ELR (cell line): ENCODE data around the gene SATB1.

Source experiments
- DNase-seq: peaks from one replicate; pipeline ENCODE4 v3.0.0-alpha.2; 2015; ENCODE audit warnings: low read depth

The SATB1 gene

GRCh38 chr3:18401300-18401961, 23.7 kb downstream of the SATB1 start:
- no peak for DNase-seq

DNA sequence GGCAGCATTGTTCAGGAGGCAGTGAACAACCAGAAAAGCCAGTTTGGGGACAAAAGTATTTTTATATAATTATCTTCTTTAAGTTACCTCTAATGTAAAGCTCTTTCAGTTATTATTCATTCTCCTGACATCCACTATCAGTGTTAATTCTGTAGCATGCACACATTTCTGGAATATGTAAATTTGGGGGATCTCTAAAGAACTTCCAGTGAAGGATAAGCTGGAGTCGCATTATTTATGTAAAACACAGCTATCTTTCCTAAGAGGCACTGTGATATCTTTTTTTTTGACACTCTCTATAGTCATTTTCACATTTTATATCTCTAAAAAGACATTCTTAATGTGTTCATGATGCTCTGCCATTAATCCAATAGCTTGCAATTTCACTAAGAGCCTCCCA, 26.7 kb downstream of the SATB1 start:
- DNase-seq: no peak

- DNase-seq: no peak
These were observed 28.7 kb downstream of the SATB1 start for GRCh38 chr3:18396428-18396827.

DNA sequence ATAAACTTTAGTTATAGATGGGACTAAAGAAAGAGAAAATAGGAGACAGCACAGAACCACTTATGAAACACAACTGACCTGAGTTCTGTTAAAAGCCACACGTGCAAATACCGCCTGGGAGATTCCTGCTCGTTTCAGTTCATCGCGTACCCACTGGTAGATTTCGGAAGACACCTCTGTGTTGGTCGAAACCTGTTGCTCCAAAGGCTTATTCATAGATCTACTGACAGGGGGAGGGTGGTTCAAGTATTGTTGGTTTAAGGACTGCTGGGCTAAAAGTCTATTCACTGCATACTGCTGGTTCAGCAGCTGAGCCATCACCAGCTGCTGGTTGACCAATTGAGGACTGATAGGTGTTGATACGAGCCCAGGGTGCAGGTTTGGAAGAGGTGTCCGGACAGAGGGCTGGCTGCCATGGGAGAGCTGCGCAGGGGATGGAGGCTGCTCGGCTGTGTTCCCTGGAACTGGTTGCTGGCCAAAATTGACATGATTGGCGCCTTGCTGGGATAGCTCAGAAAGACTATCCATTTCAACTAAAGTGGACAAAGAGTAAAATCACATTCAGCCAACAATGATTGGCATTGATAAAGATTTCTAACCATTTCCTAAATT, 30.6 kb downstream of the SATB1 start:
- no peak for DNase-seq

DNA sequence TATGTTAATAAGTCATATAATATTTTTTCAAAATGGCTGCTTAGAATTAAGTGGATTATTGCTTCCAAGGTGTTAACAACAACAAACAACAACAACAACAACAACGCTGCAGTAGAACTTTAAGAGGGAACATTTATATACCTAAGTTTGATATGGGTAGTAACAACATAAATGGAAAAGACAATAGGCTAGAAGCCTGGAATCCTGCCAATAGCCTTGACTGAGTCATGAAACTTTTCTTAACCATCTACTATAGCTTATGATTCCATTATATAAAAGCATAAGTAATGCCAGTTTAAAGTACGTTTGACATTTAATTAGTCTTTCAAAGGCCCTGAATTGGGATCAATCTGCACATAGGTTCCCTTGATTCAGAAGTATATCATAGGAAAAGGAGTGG, 31.2 kb downstream of the SATB1 start:
- peak; percentile 42 for DNase-seq

DNA sequence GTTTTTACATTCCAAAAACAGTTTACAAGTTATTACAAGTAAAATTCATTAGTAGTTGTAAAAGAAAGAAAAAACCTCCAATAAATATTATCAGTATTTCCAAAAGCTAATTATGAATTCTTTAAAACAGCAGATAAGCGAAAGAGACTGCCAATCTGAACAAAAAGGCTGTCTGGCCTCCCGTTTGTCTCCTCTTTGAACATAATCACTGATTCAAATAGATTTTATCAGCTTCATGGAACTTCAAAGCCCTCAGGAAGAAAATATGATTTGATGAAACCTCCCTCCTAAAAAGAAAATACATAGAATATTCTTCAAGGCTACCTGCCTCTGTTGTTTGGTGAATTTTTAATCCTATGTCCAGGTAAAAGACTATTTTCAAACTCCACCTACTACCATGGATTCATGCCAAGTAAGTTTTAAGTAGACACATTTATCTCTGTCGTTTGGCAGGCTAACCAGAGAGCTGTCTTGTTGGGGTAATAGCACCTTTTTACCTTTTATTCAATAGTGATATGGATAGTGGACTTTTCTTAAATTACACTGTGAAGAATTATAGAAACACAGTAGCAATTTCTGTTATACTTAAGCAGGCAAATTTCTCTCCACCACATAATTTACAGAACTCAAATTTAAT, 35.0 kb downstream of the SATB1 start:
- DNase-seq: no peak

- DNase-seq: peak; percentile 36
These were observed 35.9 kb downstream of the SATB1 start for GRCh38 chr3:18389108-18389733.

DNA sequence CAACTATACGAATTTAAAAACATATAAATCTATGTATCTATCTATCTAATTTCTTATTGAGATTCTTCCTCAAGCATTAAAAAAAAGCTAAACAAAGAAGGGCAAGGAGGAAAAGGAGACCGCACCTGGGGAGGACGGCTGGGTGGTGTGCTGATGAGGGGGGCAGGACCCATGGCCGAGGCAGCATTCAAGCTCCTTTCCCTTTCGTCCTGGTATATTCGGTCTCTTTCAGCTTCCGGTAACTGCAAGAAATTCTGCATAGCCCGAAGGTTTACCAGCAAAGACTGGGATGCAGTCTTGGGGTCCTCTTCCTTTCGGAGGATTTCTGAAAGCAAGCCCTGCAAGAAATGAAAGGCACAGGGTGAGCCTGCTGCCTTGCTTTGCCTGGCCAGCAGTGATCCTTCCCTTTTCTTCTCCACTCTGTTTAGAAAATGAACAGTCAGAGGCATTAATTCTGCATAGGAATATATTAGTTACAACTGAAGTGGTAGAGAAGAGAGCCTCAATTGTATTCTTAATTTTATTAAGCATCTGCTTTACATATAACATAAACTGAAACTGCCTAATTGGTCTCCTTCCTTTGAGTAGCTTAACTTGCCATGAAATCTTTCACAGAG, 38.8 kb downstream of the SATB1 start:
- DNase-seq: no peak

DNA sequence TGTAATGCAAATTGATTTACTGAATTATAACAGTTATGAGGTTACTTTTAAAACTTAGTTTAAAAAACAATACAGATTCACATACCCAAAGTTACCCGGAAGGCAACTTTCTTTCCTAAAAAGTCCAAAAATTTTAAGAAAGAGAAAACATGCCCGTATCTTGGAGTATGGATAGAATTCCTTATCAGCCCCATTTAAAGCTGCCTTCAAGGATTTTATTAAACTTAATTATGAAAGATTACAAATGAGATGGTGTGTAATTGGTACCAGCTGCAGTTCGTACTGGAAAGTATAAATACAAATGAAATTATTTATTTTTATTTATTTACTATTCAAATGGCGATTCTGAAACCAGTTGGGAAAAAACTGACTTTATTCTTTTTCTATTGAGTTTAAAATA, 39.4 kb downstream of the SATB1 start:
- DNase-seq: no peak

DNA sequence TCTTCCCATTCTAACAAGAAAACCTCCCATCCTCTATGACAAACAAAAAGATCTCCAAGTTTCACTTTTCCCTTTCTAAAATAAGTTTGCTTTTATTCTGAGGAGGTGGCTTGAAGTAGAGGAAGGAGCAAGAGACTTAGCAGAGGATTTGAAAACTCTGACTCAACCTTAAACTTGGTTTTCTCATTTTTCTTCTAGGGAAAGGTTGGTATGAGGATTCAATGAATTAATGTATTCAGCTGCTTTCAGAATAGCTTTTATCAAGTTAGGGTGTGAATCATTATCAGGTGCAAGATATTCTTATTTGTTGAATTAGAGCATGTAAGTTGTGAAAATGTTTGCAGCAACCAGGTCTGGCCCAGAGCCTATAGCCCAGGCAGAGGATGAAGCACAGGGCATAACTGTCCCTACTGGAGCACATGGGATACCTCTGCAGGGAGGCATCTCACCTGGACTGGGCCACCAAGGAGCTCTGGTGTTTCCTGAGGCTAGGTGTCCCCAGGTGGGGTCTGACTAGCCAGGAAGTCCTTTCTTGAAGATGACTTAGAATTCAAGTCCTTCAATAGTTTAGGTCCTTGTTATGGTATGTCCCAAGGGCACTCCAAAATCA, 42.3 kb downstream of the SATB1 start:
- no peak for DNase-seq

GRCh38 chr3:18379647-18380046, 45.5 kb downstream of the SATB1 start:
- no peak for DNase-seq

- DNase-seq: no peak
These were observed 46.9 kb downstream of the SATB1 start for GRCh38 chr3:18378218-18378617.

DNA sequence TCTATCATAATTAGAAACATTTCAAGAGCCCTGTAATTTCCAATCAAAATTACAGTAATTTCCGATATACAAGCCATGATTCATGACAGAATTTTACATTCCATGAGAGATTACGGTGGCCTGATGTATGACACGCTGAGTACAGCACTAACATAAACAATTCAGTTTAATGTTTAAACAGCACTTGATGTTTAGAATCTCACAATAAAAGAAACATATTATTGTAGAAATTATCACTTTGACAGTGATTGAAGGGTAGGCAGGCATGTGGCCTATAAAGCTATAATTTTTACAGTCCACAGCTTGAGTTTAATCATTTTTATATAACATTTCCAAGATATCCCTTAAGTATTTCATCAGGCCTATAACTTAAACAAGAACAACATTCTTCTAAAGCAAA, 48.5 kb downstream of the SATB1 start:
- no peak for DNase-seq

DNA sequence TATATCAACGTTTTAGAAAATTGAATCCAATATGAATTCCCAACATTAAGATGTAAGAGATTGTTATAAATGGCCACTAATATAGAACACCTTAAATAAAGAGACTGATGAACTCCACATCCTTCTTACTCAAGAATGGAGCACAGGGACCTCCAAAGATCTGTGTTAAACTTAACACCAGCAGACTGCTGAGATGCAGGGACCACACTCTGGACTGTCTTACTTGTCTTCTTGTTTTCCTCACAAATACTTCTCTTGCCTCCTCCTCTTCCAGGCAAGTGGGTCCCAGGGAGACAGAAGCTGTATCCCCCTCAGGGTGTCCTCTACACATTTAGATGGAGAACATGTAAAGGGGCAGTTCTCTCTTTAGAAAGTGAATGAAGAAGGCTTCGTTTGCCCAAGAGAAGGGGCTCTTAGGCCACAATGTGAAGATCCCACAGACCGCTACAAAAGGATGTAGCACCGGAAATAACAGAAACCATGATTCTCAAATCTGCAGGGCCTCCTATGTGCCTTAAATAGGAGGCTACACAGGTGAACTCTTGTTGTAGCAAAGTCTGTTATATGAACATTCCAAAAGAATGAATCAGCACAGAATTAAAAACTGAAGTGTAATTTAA, 52.2 kb downstream of the SATB1 start:
- no peak for DNase-seq

DNA sequence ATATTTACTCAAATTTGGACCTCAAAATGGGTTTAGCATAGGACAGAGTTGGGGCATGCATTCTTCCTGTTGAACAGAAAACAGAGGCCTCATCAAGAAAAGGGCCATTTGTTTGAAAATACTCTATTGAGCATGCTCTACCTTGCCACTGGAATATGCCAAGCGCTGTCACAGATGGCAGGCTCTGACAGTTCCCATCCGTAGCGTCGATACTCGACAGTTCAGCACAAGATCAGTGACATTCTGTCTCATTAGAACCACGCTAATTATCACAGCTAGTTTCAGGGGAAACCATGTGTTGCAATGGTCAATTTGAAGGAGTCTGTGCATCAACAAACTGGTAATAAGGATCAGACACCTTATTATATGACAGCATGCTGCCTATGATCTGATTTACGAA, 54.5 kb downstream of the SATB1 start:
- no peak for DNase-seq

DNA sequence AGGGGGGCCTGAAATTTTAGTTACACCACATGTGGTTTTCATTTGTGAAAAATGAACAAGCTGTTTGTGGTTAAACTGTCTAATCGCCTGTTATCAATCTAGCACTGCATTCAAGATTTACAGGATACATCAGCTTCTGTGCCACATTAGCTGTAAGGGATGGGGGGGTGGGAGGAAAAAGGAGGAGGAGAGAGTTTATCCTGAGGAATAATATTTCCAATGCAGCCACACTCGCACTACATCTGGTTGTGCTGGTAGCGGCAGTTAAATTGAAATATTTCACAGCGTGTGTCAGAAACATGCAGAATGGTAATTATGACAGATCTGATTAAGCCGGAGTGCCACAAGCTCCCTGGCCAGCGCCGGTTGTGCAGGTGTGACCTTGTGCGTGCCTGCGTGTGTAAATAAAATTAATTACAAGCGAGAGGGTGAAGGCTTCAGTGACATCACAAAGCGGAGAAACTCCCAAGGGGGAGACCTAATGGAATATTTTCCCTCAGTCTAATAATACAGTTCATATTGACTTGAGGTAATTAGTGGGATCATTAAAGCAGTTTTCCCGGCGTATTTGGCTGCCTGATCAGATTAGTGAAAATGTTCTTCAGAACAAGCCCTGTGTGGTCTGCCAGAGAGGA, 55.5 kb downstream of the SATB1 start:
- no peak for DNase-seq

DNA sequence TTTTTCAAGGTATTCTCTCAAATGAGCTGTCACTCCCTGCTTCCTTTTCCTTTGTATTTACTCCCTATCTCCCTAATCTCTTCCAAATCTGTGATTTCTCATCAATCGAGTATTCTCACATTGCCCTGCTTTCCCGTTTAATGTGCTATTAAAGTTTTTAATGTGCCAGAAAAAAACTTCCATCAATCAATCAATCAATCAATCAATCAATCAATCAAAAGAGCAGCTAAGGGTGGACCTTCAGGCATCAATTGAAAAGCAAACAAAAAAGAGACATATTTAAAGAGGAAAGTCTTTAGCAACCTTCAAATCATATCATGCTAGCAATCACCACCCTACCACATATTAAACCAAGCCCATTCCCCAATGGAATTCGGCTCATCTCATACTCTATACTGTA, 58.9 kb downstream of the SATB1 start:
- DNase-seq: no peak

- DNase-seq: no peak
These were observed 61.8 kb downstream of the SATB1 start for GRCh38 chr3:18363338-18363737.

- no peak for DNase-seq
These were observed 67.4 kb downstream of the SATB1 start for GRCh38 chr3:18357747-18358146.

- DNase-seq: no peak
These were observed 69.3 kb downstream of the SATB1 start for GRCh38 chr3:18355832-18356231.

GRCh38 chr3:18354701-18355100, 70.4 kb downstream of the SATB1 start:
- no peak for DNase-seq
